ENCODE measurements around the gene PPP1R16B.

DNA sequence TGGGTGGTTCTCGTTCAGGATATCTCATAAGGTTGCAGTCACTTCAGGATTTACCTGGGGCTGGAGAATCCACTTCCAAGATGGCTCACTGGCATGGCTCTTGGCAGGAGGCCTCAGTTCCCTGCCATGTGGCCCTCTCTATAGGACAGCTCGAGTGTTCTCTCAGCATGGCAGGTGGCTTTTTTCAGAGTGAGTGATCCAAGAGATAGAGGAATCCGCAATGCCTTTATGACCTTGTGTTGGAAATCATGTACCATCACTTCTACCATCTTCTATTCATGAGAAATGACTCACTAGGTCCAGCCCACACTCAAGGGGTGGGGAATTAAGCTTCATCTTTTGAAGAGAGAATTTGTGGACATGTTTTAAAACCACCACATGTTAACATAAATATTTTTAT lies 37.8 kb downstream of the PPP1R16B start:
- TF ChIP-seq POLR2A (IDR thresholded peaks at IDR 0.05; ENCODE audit: low read depth, low read length) (no peak), SIX5 (IDR thresholded peaks at IDR 0.05; ENCODE audit: low read depth, low read length, severe bottlenecking) (no peak), EZH2 (IDR thresholded peaks at IDR 0.05; ENCODE audit: borderline replicate concordance, control insufficient read depth, low read depth, low read length) (no peak), POU2F2 (IDR thresholded peaks at IDR 0.05; ENCODE audit: borderline replicate concordance, low read depth, low read length) (no peak), YY1 (IDR thresholded peaks at IDR 0.05; ENCODE audit: low read depth, low read length) (peak; percentile 60; the same call in 1 of the 2 replicates), TAF1 (IDR thresholded peaks at IDR 0.05; ENCODE audit: borderline replicate concordance, low read depth, low read length) (no peak)
- TF ChIP-seq, protein P1, sequence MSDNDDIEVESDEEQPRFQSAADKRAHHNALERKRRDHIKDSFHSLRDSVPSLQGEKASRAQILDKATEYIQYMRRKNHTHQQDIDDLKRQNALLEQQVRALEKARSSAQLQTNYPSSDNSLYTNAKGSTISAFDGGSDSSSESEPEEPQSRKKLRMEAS (IDR thresholded peaks at IDR 0.05; ENCODE audit: low read depth, low read length): no peak

Data from GM12878 (cell line).